ENCODE measurements around the gene RRP15. TPM values are rescaled to one million over a fixed set of nuclear protein-coding genes. Genes with fewer than 3 reads are reported as not detected.

The RRP15 gene, protein sequence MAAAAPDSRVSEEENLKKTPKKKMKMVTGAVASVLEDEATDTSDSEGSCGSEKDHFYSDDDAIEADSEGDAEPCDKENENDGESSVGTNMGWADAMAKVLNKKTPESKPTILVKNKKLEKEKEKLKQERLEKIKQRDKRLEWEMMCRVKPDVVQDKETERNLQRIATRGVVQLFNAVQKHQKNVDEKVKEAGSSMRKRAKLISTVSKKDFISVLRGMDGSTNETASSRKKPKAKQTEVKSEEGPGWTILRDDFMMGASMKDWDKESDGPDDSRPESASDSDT
- 33.4 TPM for polyA plus RNA-seq (2013, experiment 1 of 2)
- 34.8 TPM for polyA plus RNA-seq (2013, experiment 2 of 2)

DNA sequence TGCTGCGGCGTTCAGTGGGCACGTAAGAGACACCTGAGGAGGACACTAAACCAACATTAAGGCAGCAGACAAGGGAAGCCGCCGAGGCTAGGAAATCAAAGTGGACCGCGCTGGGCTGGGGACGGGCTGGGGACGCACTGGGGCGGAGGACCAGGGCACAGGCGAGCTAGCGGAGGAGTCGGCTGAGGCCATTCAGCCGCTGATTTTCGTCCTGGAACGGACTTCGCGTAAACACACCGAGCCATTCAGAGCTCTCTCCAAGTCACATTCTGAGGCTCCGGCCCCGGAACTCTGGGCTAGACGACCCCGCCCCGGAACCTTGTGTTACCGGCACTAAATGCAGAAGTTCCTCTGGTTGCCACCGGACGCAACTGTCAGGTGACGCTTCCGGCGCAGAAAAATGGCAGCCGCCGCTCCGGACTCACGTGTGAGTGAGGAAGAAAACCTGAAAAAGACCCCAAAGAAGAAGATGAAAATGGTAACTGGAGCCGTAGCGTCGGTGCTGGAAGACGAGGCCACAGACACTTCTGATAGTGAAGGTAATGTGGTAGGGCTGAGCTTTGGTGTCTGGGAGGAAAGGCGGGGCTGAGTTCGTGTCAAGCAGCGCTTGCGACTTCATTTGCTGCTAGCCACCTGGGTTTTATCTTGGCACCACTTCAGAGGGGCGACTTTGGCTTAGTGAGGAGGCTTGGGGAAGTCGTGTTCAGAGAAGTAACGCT is at the start of gene RRP15:
Gene RRP15, plus strand, starts transcription at position 377 of the 719 bp plus-strand sequence. Its CDS starts 24 bp downstream, at position 401.
- H2BK15ac ChIP-seq (ENCODE audit: low read length), result peak within 1 kb of the TSS; percentile 63
- no peak within 1 kb of the TSS for H2BK12ac ChIP-seq (ENCODE audit: low read length)
- peaks cover 3 to 10% of the 10 kb centered on the region in 2 donors for H3K4me1 ChIP-seq (ENCODE audit: control insufficient read depth in 2 of 2, insufficient read depth in 1 of 2, low read depth in 1 of 2, low read length in 2 of 2)
- H2BK120ac ChIP-seq (ENCODE audit: low read depth, low read length), result peak within 1 kb of the TSS; percentile 93
- peak; percentile 90 for DNase-seq (ENCODE audit: low spot score)
- H3K36me3 ChIP-seq (replicated peaks in 1 of 2; ENCODE audit: control insufficient read depth in 2 of 2, insufficient read depth in 2 of 2, low read length in 2 of 2), result peaks cover 0 to 8% of the 10 kb centered on the region in 2 donors
- H2AK5ac ChIP-seq (ENCODE audit: low read depth, low read length), result no peak within 1 kb of the TSS
- peak within 1 kb of the TSS; percentile 90 for H3K9ac ChIP-seq (ENCODE audit: low read depth, low read length, poor library complexity)
- peak within 1 kb of the TSS; percentile 98 for H3K18ac ChIP-seq (ENCODE audit: low read length)
- peak within 1 kb of the TSS; percentile 100 for H4K8ac ChIP-seq (ENCODE audit: low read depth, low read length)
- H3K79me1 ChIP-seq (ENCODE audit: low read depth, low read length), result peaks cover 2% of the 10 kb centered on the region
- no CpG with 5 or more reads among the region's 45 CpGs for WGBS, 2 donors (ENCODE audit: extremely low coverage in 2 of 2, insufficient read length in 2 of 2, insufficient replicate concordance in 1 of 2)
- peak within 1 kb of the TSS; percentile 82 for H2BK5ac ChIP-seq (ENCODE audit: low read length)
- peak within 1 kb of the TSS; percentile 79 to 87 for H3K4me3 ChIP-seq (ENCODE audit: low read length in 2 of 2)
- H3K27me3 ChIP-seq (ENCODE audit: control insufficient read depth in 3 of 3, insufficient read depth in 3 of 3, low read depth in 1 of 3, low read length in 3 of 3), result no peaks in the 10 kb centered on the region
- H3K23ac ChIP-seq (ENCODE audit: low read depth, low read length, poor library complexity), result peak within 1 kb of the TSS; percentile 92
- peak within 1 kb of the TSS; percentile 82 for H3K4me2 ChIP-seq (ENCODE audit: insufficient read depth, low read length, poor library complexity, severe bottlenecking)
- no peak within 1 kb of the TSS for H4K91ac ChIP-seq (ENCODE audit: low read depth, low read length, poor library complexity)
- H3K14ac ChIP-seq (ENCODE audit: low read length), result peak within 1 kb of the TSS; percentile 27
- H2AFZ ChIP-seq (ENCODE audit: low read length), result peak within 1 kb of the TSS; percentile 98
- peaks cover 0 to 10% of the 10 kb centered on the region in 2 donors for H3K9me3 ChIP-seq (replicated peaks in 1 of 2; ENCODE audit: control insufficient read depth in 2 of 2, insufficient read depth in 1 of 2, low read depth in 1 of 2, low read length in 2 of 2)
- H3K27ac ChIP-seq (replicated peaks; ENCODE audit: low read length), result peak within 1 kb of the TSS; percentile 83
- peak within 1 kb of the TSS; percentile 54 for H3K4ac ChIP-seq (ENCODE audit: low read length)

- no peak overlapping the region for H3K23ac ChIP-seq (ENCODE audit: low read depth, low read length, poor library complexity)
- no peak overlapping the region for H2BK15ac ChIP-seq (ENCODE audit: low read length)
- no peak overlapping the region for H2BK12ac ChIP-seq (ENCODE audit: low read length)
- no peaks in the 10 kb centered on the region for H3K36me3 ChIP-seq (replicated peaks in 1 of 2; ENCODE audit: control insufficient read depth in 2 of 2, insufficient read depth in 2 of 2, low read length in 2 of 2)
- no peak overlapping the region for H4K8ac ChIP-seq (ENCODE audit: low read depth, low read length)
- H3K4me2 ChIP-seq (ENCODE audit: insufficient read depth, low read length, poor library complexity, severe bottlenecking), result no peak overlapping the region
- H3K27ac ChIP-seq (replicated peaks; ENCODE audit: low read length), result no peak overlapping the region
- H2AK5ac ChIP-seq (ENCODE audit: low read depth, low read length), result no peak overlapping the region
- H3K4me3 ChIP-seq (ENCODE audit: low read length in 2 of 2), result no peak overlapping the region
- H2AFZ ChIP-seq (ENCODE audit: low read length), result no peak overlapping the region
- no peak overlapping the region for H3K18ac ChIP-seq (ENCODE audit: low read length)
- H4K91ac ChIP-seq (ENCODE audit: low read depth, low read length, poor library complexity), result no peak overlapping the region
- no peak overlapping the region for H3K9ac ChIP-seq (ENCODE audit: low read depth, low read length, poor library complexity)
- no peaks in the 10 kb centered on the region for H3K9me3 ChIP-seq (replicated peaks in 1 of 2; ENCODE audit: control insufficient read depth in 2 of 2, insufficient read depth in 1 of 2, low read depth in 1 of 2, low read length in 2 of 2)
- no peak overlapping the region for H2BK120ac ChIP-seq (ENCODE audit: low read depth, low read length)
- WGBS, 2 donors (ENCODE audit: extremely low coverage in 2 of 2, insufficient read length in 2 of 2, insufficient replicate concordance in 1 of 2), result no CpG with 5 or more reads among the region's 3 CpGs
- H3K14ac ChIP-seq (ENCODE audit: low read length), result no peak overlapping the region
- no peak for DNase-seq (ENCODE audit: low spot score)
- no peaks in the 10 kb centered on the region for H3K79me1 ChIP-seq (ENCODE audit: low read depth, low read length)
- H3K4ac ChIP-seq (ENCODE audit: low read length), result no peak overlapping the region
- no peak overlapping the region for H2BK5ac ChIP-seq (ENCODE audit: low read length)
- no peaks in the 10 kb centered on the region for H3K4me1 ChIP-seq (ENCODE audit: control insufficient read depth in 2 of 2, insufficient read depth in 1 of 2, low read depth in 1 of 2, low read length in 2 of 2)
- no peaks in the 10 kb centered on the region for H3K27me3 ChIP-seq (ENCODE audit: control insufficient read depth in 3 of 3, insufficient read depth in 3 of 3, low read depth in 1 of 3, low read length in 3 of 3)
These were observed 42.9 kb upstream of the RRP15 start for GRCh38 chr1:218242171-218242570.

DNA sequence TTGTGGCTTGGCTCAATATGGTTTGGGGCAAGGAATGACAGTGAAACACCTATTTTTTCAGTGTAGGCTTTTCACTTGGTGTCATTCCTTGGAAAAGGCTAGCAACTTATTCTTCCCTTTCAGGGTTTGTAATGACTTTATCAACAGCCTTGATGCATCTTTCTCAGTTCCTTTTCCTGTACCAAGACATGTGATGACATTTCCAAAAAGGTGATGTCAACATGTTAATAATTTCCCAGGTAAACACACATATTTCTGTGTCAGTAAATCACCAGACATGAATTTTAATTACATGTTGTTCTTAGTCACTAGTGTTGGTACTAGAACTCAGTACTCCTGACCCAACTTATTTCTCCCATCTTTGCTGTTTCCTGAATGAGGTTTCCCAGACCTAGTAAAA is 37.8 kb upstream of the RRP15 start:
- Histone ChIP-seq H2BK5ac (ENCODE audit: low read length) (no peak overlapping the region), H3K4me3 (ENCODE audit: low read length in 2 of 2) (no peak overlapping the region), H3K4me2 (ENCODE audit: insufficient read depth, low read length, poor library complexity, severe bottlenecking) (no peak overlapping the region), H3K9ac (ENCODE audit: low read depth, low read length, poor library complexity) (no peak overlapping the region), H3K4me1 (ENCODE audit: control insufficient read depth in 2 of 2, insufficient read depth in 1 of 2, low read depth in 1 of 2, low read length in 2 of 2) (peaks cover 0 to 2% of the 10 kb centered on the region in 2 donors), H3K27me3 (ENCODE audit: control insufficient read depth in 3 of 3, insufficient read depth in 3 of 3, low read depth in 1 of 3, low read length in 3 of 3) (no peaks in the 10 kb centered on the region), H3K27ac (replicated peaks; ENCODE audit: low read length) (no peak overlapping the region), H3K23ac (ENCODE audit: low read depth, low read length, poor library complexity) (no peak overlapping the region), H2AK5ac (ENCODE audit: low read depth, low read length) (no peak overlapping the region), H4K91ac (ENCODE audit: low read depth, low read length, poor library complexity) (no peak overlapping the region), H3K36me3 (replicated peaks in 1 of 2; ENCODE audit: control insufficient read depth in 2 of 2, insufficient read depth in 2 of 2, low read length in 2 of 2) (no peaks in the 10 kb centered on the region), H2AFZ (ENCODE audit: low read length) (no peak overlapping the region), H4K8ac (ENCODE audit: low read depth, low read length) (no peak overlapping the region), H2BK15ac (ENCODE audit: low read length) (no peak overlapping the region), H2BK12ac (ENCODE audit: low read length) (no peak overlapping the region), H3K14ac (ENCODE audit: low read length) (no peak overlapping the region), H3K18ac (ENCODE audit: low read length) (no peak overlapping the region), H2BK120ac (ENCODE audit: low read depth, low read length) (no peak overlapping the region), H3K9me3 (replicated peaks in 1 of 2; ENCODE audit: control insufficient read depth in 2 of 2, insufficient read depth in 1 of 2, low read depth in 1 of 2, low read length in 2 of 2) (no peaks in the 10 kb centered on the region), H3K79me1 (ENCODE audit: low read depth, low read length) (no peaks in the 10 kb centered on the region), H3K4ac (ENCODE audit: low read length) (no peak overlapping the region)
- DNase-seq (ENCODE audit: low spot score), result no peak

DNA sequence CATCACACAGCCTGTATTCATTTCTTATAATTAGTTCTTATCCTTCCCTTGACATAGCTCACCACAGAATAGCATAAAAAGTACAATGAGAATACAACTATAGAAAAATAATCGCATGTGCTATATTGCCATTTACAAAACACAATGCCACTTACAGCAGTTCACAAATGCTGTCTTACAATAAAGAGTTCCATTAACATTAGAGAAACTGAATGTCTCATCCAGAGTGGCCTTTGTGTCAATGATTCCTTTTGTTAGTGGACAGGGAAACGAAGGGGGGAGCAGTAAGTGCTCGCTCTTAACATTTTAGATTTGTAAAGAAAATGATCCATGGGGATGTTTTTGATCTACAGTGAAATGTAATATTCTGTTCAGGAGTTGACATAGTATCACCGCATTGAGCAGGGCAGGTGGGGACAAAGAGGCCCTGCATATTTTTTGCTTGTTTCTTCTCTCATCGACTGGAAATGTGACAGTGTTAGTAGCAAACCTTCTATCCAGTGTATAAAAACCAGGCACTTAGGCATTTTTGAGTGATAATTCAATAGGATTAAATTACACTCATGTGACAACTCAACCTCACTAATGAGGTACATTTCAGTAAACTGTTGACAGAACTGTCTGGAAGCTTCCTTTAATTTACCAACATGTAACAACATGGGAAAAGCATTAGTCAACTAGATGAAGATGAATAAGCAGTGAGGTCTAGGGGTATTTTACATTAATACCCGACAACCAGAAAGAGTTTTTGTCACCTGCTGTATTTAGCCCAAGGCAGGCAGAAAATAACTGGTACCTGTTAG is 35.6 kb upstream of the RRP15 start:
- Histone ChIP-seq H3K27ac (replicated peaks; ENCODE audit: low read length) (no peak overlapping the region), H3K4me3 (ENCODE audit: low read length in 2 of 2) (no peak overlapping the region), H3K4me2 (ENCODE audit: insufficient read depth, low read length, poor library complexity, severe bottlenecking) (no peak overlapping the region), H3K27me3 (ENCODE audit: control insufficient read depth in 3 of 3, insufficient read depth in 3 of 3, low read depth in 1 of 3, low read length in 3 of 3) (no peaks in the 10 kb centered on the region), H2BK5ac (ENCODE audit: low read length) (no peak overlapping the region), H3K36me3 (replicated peaks in 1 of 2; ENCODE audit: control insufficient read depth in 2 of 2, insufficient read depth in 2 of 2, low read length in 2 of 2) (no peaks in the 10 kb centered on the region), H2AK5ac (ENCODE audit: low read depth, low read length) (no peak overlapping the region), H3K18ac (ENCODE audit: low read length) (no peak overlapping the region), H3K4me1 (ENCODE audit: control insufficient read depth in 2 of 2, insufficient read depth in 1 of 2, low read depth in 1 of 2, low read length in 2 of 2) (peaks cover 0 to 2% of the 10 kb centered on the region in 2 donors), H4K91ac (ENCODE audit: low read depth, low read length, poor library complexity) (no peak overlapping the region), H2BK15ac (ENCODE audit: low read length) (no peak overlapping the region), H2AFZ (ENCODE audit: low read length) (no peak overlapping the region), H3K9me3 (replicated peaks in 1 of 2; ENCODE audit: control insufficient read depth in 2 of 2, insufficient read depth in 1 of 2, low read depth in 1 of 2, low read length in 2 of 2) (no peaks in the 10 kb centered on the region), H2BK120ac (ENCODE audit: low read depth, low read length) (no peak overlapping the region), H3K23ac (ENCODE audit: low read depth, low read length, poor library complexity) (no peak overlapping the region), H2BK12ac (ENCODE audit: low read length) (no peak overlapping the region), H3K9ac (ENCODE audit: low read depth, low read length, poor library complexity) (no peak overlapping the region), H3K14ac (ENCODE audit: low read length) (no peak overlapping the region), H4K8ac (ENCODE audit: low read depth, low read length) (no peak overlapping the region), H3K4ac (ENCODE audit: low read length) (no peak overlapping the region), H3K79me1 (ENCODE audit: low read depth, low read length) (no peaks in the 10 kb centered on the region)
- WGBS, 2 donors (ENCODE audit: extremely low coverage in 2 of 2, insufficient read length in 2 of 2, insufficient replicate concordance in 1 of 2), result no CpG with 5 or more reads among the region's 6 CpGs
- no peak for DNase-seq (ENCODE audit: low spot score)
